ENCODE data around the gene VAMP8.
"Not testable (repeated sequence)": the region's sequence is repeated elsewhere in the genome, so short reads cannot be mapped to it uniquely, and the experiment has no call there.

The VAMP8 gene

DNA sequence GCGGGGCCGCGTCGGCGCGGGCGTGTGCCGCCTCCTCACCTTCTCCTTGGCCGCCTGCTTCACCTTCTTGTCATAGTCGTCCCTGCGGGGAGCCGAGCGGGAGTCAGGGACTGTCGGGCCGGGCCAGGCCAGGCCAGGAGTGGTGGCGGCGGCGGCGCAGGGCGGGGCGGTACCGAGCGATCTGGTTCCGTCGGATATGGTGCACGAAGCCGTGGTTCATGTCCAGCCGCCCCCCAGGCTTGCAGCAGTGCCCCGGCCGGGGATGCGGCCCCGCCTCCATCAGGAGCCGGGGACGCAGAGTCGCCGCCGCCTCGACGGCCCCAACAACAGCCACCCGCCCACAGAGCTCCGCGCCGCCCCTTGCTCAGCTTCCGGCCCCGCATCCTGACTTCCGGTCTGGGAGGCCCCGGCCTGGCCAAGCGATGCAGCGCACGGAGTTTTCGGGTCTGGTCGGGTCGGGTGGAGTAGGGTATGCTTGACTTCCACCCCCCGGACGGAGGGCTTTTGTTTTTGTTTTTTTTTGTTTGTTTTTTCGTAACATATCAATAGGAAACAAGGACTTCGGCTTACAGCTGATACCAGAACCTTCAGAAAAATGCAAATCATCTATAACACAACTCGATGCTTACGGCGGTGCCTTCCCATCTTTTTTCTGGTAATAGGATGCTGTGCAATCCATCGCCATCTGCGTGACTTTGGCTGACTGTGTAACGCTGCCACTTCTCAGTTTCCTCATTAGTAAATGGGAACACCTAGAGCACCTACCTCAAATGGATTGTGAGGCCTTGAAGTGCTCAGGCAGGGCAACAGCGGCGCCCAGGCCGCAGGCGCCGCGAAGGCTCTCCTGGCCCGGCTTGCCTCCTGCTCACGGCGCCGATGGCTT is 34.6 kb downstream of the VAMP8 start, which contains the start of gene C2orf68:
C2orf68 (minus strand) TSS at position 362 of the 883 bp plus-strand sequence; CDS start at position 280, 82 bp downstream.
- no peaks in the 10 kb centered on the region for H3K4me1 ChIP-seq (ENCODE audit: control insufficient read depth, insufficient read depth, low read length)
- no peaks in the 10 kb centered on the region for H3K9me3 ChIP-seq (ENCODE audit: control insufficient read depth, insufficient read depth, low read length)
- peak within 1 kb of the TSS; percentile 98 for H3K4me3 ChIP-seq (ENCODE audit: low read depth, low read length)
- peak within 1 kb of the TSS; percentile 58 for H3K9ac ChIP-seq (ENCODE audit: low read depth, low read length)
- H3K27ac ChIP-seq (ENCODE audit: low read depth, low read length): peak within 1 kb of the TSS; percentile 89
- no peaks in the 10 kb centered on the region for H3K27me3 ChIP-seq (ENCODE audit: control insufficient read depth, insufficient read depth, low read length)
- peaks cover 30% of the 10 kb centered on the region for H3K36me3 ChIP-seq (ENCODE audit: control insufficient read depth, insufficient read depth, low read length)

GRCh38 chr2:85613717-85614515 is 36.5 kb downstream of the VAMP8 start:
- no peaks in the 10 kb centered on the region for H3K27me3 ChIP-seq (ENCODE audit: control insufficient read depth, insufficient read depth, low read length)
- H3K9me3 ChIP-seq (ENCODE audit: control insufficient read depth, insufficient read depth, low read length): no peaks in the 10 kb centered on the region
- no peak overlapping the region for H3K27ac ChIP-seq (ENCODE audit: low read depth, low read length)
- H3K9ac ChIP-seq (ENCODE audit: low read depth, low read length): no peak overlapping the region
- no peak overlapping the region for H3K4me3 ChIP-seq (ENCODE audit: low read depth, low read length)
- peaks cover 13% of the 10 kb centered on the region for H3K36me3 ChIP-seq (ENCODE audit: control insufficient read depth, insufficient read depth, low read length)
- H3K4me1 ChIP-seq (ENCODE audit: control insufficient read depth, insufficient read depth, low read length): no peaks in the 10 kb centered on the region

DNA sequence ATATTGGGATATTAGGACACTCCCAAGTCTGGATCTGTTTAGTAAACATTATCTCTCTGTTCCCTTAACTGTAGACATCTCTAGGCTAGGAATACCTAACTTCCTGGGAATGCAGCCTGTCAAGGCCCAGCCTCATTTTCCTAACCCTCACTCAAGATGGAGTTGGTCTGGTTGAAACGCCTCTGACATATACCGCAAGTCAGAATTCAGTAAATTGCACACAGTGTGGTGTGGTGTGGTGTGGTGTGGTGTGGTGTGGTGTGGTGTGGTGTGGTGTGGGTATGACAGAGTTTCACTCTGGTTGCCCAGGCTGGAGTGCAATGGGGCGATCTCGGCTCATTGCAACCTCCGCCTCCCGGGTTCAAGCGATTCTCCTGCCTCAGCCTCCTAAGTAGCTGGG is 37.4 kb downstream of the VAMP8 start:
- not testable (repeated sequence) for H3K4me3 ChIP-seq (ENCODE audit: low read depth, low read length); H3K9me3 ChIP-seq (ENCODE audit: control insufficient read depth, insufficient read depth, low read length); H3K27ac ChIP-seq (ENCODE audit: low read depth, low read length); H3K9ac ChIP-seq (ENCODE audit: low read depth, low read length); H3K4me1 ChIP-seq (ENCODE audit: control insufficient read depth, insufficient read depth, low read length); H3K27me3 ChIP-seq (ENCODE audit: control insufficient read depth, insufficient read depth, low read length)
- peaks cover 15% of the 10 kb centered on the region for H3K36me3 ChIP-seq (ENCODE audit: control insufficient read depth, insufficient read depth, low read length)

GRCh38 chr2:85615413-85615728 is 38.0 kb downstream of the VAMP8 start:
- H3K36me3 ChIP-seq (ENCODE audit: control insufficient read depth, insufficient read depth, low read length): peaks cover 17% of the 10 kb centered on the region
- H3K9ac ChIP-seq (ENCODE audit: low read depth, low read length): no peak overlapping the region
- no peaks in the 10 kb centered on the region for H3K27me3 ChIP-seq (ENCODE audit: control insufficient read depth, insufficient read depth, low read length)
- H3K4me1 ChIP-seq (ENCODE audit: control insufficient read depth, insufficient read depth, low read length): no peaks in the 10 kb centered on the region
- H3K9me3 ChIP-seq (ENCODE audit: control insufficient read depth, insufficient read depth, low read length): no peaks in the 10 kb centered on the region
- H3K4me3 ChIP-seq (ENCODE audit: low read depth, low read length): peak overlapping the region; percentile 92; the same call in 1 of the 2 replicates
- H3K27ac ChIP-seq (ENCODE audit: low read depth, low read length): no peak overlapping the region

DNA sequence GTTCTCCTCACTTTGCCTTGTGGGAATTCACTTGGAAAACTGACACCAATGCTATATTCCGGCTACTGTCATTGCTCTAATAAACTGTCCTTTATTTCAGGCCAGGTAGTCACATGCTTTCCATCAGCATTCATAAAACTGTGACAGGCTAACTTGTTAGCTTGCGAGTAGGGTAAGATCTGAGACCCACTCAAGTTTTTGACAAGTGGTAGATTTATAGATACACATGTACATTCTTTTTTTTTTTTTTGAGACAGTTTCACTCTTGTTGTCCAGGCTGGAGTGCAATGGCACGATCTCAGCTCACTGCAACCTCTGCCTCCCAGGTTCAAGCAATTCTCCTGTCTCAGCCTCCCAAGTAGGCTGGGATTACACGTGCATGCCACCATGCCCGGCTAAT is 40.3 kb downstream of the VAMP8 start:
- not testable (repeated sequence) for H3K9ac ChIP-seq (ENCODE audit: low read depth, low read length)

GRCh38 chr2:85619617-85620016 is 42.2 kb downstream of the VAMP8 start:
- H3K27ac ChIP-seq (ENCODE audit: low read depth, low read length): no peak overlapping the region
- no peak overlapping the region for H3K9ac ChIP-seq (ENCODE audit: low read depth, low read length)
- H3K9me3 ChIP-seq (ENCODE audit: control insufficient read depth, insufficient read depth, low read length): no peaks in the 10 kb centered on the region
- H3K27me3 ChIP-seq (ENCODE audit: control insufficient read depth, insufficient read depth, low read length): no peaks in the 10 kb centered on the region
- no peaks in the 10 kb centered on the region for H3K4me1 ChIP-seq (ENCODE audit: control insufficient read depth, insufficient read depth, low read length)
- H3K36me3 ChIP-seq (ENCODE audit: control insufficient read depth, insufficient read depth, low read length): peaks cover 54% of the 10 kb centered on the region
- no peak overlapping the region for H3K4me3 ChIP-seq (ENCODE audit: low read depth, low read length)

More for the DNA sequence above, 40.3 kb downstream of the VAMP8 start:
- H3K27me3 ChIP-seq (ENCODE audit: control insufficient read depth, insufficient read depth, low read length); H3K4me3 ChIP-seq (ENCODE audit: low read depth, low read length); H3K9me3 ChIP-seq (ENCODE audit: control insufficient read depth, insufficient read depth, low read length); H3K27ac ChIP-seq (ENCODE audit: low read depth, low read length); H3K4me1 ChIP-seq (ENCODE audit: control insufficient read depth, insufficient read depth, low read length): not testable (repeated sequence)
- H3K36me3 ChIP-seq (ENCODE audit: control insufficient read depth, insufficient read depth, low read length): peaks cover 35% of the 10 kb centered on the region

DNA sequence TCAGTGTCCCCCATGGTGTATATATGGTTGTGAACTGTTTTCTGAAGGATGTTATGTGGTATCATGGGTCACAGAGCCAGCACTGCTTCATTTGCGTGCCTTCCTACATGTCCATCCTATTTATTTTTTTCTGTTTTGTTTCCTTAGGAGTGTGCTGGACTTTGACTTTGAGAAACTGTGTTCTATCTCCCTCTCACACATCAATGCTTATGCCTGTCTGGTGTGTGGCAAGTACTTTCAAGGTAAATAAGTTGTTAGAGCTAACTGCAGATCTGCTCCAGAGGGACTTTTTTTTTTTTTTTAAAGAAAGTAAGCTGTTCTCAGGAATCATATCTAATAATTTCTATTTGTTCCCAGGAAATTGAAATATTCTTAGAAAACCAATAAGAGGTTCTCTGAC is 44.0 kb downstream of the VAMP8 start:
- no peak overlapping the region for H3K9ac ChIP-seq (ENCODE audit: low read depth, low read length)
- no peaks in the 10 kb centered on the region for H3K4me1 ChIP-seq (ENCODE audit: control insufficient read depth, insufficient read depth, low read length)
- no peaks in the 10 kb centered on the region for H3K9me3 ChIP-seq (ENCODE audit: control insufficient read depth, insufficient read depth, low read length)
- no peak overlapping the region for H3K4me3 ChIP-seq (ENCODE audit: low read depth, low read length)
- H3K36me3 ChIP-seq (ENCODE audit: control insufficient read depth, insufficient read depth, low read length): peaks cover 70% of the 10 kb centered on the region
- no peaks in the 10 kb centered on the region for H3K27me3 ChIP-seq (ENCODE audit: control insufficient read depth, insufficient read depth, low read length)
- no peak overlapping the region for H3K27ac ChIP-seq (ENCODE audit: low read depth, low read length)

- H3K9ac ChIP-seq (ENCODE audit: low read depth, low read length): no peak overlapping the region
- H3K36me3 ChIP-seq (ENCODE audit: control insufficient read depth, insufficient read depth, low read length): peaks cover 92% of the 10 kb centered on the region
- no peaks in the 10 kb centered on the region for H3K27me3 ChIP-seq (ENCODE audit: control insufficient read depth, insufficient read depth, low read length)
- H3K4me1 ChIP-seq (ENCODE audit: control insufficient read depth, insufficient read depth, low read length): no peaks in the 10 kb centered on the region
- H3K9me3 ChIP-seq (ENCODE audit: control insufficient read depth, insufficient read depth, low read length): no peaks in the 10 kb centered on the region
- H3K27ac ChIP-seq (ENCODE audit: low read depth, low read length): no peak overlapping the region
- H3K4me3 ChIP-seq (ENCODE audit: low read depth, low read length): no peak overlapping the region
Measured at GRCh38 chr2:85623991-85624390, 46.6 kb downstream of the VAMP8 start.

- no peaks in the 10 kb centered on the region for H3K27me3 ChIP-seq (ENCODE audit: control insufficient read depth, insufficient read depth, low read length)
- H3K9me3 ChIP-seq (ENCODE audit: control insufficient read depth, insufficient read depth, low read length): no peaks in the 10 kb centered on the region
- no peak overlapping the region for H3K27ac ChIP-seq (ENCODE audit: low read depth, low read length)
- H3K36me3 ChIP-seq (ENCODE audit: control insufficient read depth, insufficient read depth, low read length): peaks cover 97% of the 10 kb centered on the region
- no peak overlapping the region for H3K4me3 ChIP-seq (ENCODE audit: low read depth, low read length)
- no peak overlapping the region for H3K9ac ChIP-seq (ENCODE audit: low read depth, low read length)
- no peaks in the 10 kb centered on the region for H3K4me1 ChIP-seq (ENCODE audit: control insufficient read depth, insufficient read depth, low read length)
Measured at GRCh38 chr2:85628658-85629057, 51.3 kb downstream of the VAMP8 start.

GRCh38 chr2:85631316-85631715 is 53.9 kb downstream of the VAMP8 start:
- no peak overlapping the region for H3K9ac ChIP-seq (ENCODE audit: low read depth, low read length)
- no peaks in the 10 kb centered on the region for H3K27me3 ChIP-seq (ENCODE audit: control insufficient read depth, insufficient read depth, low read length)
- no peak overlapping the region for H3K27ac ChIP-seq (ENCODE audit: low read depth, low read length)
- H3K36me3 ChIP-seq (ENCODE audit: control insufficient read depth, insufficient read depth, low read length): peaks cover 93% of the 10 kb centered on the region
- H3K4me3 ChIP-seq (ENCODE audit: low read depth, low read length): no peak overlapping the region
- no peaks in the 10 kb centered on the region for H3K9me3 ChIP-seq (ENCODE audit: control insufficient read depth, insufficient read depth, low read length)
- no peaks in the 10 kb centered on the region for H3K4me1 ChIP-seq (ENCODE audit: control insufficient read depth, insufficient read depth, low read length)

Data from HUES48 (cell line).